Stimulated activated CD8-positive, alpha-beta memory T cell treated with anti-CD3 and anti-CD28 coated beads, Interleukin-7, amount 100 ng/mL, for 1 hour (primary cell): ENCODE data around the gene RBM4.
"Not testable (repeated sequence)": the region's sequence is repeated elsewhere in the genome, so short reads cannot be mapped to it uniquely, and the experiment has no call there.

Experiments
- DNase-seq, 2 donors: peaks; one replicate each; pipeline ENCODE4 v3.0.0-alpha.2; 2020; ENCODE audit warnings: low read depth in 2 of 2

Gene RBM4

DNA sequence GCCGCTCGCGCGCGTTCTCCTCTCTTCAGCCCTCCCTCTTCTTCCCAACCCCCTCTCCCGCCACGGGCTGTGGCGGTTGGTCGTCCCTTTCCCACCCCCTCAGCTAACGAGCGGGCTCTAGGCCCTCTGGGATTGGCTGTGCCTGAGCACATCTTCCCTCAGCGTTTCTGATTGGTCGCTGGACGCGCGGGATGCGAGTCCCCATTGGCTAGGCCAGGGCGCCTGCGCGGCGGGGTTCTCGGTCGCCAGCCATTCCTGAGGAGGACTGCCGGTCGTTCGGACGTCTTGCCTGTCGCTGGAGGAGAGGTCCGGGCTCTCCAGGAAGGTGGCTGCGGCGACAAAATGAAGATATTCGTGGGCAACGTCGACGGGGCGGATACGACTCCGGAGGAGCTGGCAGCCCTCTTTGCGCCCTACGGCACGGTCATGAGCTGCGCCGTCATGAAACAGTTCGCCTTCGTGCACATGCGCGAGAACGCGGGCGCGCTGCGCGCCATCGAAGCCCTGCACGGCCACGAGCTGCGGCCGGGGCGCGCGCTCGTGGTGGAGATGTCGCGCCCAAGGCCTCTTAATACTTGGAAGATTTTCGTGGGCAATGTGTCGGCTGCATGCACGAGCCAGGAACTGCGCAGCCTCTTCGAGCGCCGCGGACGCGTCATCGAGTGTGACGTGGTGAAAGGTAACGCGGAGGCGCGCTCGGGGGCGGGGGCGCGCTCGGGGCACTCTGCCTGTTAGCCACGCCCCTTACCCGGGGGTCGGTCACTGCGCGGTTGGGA is 21.9 kb upstream of the RBM4 start, which contains the start of gene RBM14:
TSS of gene RBM14 (plus strand) at position 252 of the 776 bp plus-strand sequence. CDS start at position 343, 91 bp downstream.
- peak; percentile 93 to 96 for DNase-seq

- no peak for DNase-seq
Measured at GRCh38 chr11:66617155-66617834, 21.2 kb upstream of the RBM4 start.

GRCh38 chr11:66619080-66619554 is 19.4 kb upstream of the RBM4 start:
- no peak for DNase-seq

DNA sequence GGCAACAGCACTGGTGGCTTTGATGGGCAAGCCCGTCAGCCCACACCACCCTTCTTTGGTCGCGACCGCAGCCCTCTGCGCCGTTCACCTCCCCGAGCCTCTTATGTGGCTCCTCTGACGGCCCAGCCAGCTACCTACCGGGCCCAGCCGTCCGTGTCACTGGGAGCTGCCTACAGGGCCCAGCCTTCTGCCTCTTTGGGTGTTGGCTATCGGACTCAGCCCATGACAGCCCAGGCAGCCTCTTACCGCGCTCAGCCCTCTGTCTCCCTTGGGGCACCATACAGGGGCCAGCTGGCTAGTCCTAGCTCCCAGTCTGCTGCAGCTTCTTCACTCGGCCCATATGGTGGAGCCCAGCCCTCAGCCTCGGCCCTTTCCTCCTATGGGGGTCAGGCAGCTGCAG is 14.1 kb upstream of the RBM4 start:
- DNase-seq: no peak

DNA sequence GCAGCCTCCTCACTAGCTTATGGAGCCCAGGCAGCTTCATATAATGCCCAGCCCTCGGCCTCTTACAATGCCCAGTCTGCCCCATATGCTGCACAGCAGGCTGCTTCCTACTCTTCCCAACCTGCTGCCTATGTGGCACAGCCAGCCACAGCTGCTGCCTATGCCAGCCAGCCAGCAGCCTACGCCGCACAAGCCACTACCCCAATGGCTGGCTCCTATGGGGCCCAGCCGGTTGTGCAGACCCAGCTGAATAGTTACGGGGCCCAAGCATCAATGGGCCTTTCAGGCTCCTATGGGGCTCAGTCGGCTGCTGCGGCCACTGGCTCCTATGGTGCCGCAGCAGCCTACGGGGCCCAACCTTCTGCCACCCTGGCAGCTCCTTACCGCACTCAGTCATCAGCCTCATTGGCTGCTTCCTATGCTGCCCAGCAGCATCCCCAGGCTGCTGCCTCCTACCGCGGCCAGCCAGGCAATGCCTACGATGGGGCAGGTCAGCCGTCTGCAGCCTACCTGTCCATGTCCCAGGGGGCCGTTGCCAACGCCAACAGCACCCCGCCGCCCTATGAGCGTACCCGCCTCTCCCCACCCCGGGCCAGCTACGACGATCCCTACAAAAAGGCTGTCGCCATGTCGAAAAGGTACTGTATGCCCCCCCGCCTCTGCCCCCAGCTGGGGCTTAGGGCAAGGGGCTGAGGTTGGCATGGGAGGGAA is 13.3 kb upstream of the RBM4 start:
- no peak for DNase-seq

DNA sequence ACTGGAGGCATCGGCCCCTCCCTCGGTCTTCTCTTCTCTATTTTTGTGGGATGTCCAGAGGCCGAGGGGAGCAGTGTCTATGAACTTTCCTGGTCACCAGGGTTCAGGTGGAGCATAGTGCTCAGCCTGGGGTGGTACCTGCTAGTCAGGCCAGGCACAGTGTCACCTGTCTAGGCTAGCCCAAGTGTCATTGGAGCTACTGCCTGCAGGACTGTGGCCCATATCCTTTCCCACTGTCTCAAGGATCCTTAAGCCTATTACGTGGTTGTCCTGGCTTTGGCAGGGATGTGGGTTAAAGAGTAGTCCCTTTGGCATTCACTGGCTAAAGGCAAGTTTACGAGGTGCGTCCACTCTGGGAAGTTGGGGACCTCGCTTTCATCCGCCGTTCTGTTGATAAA is 12.8 kb upstream of the RBM4 start:
- no peak for DNase-seq

- DNase-seq: no peak
Measured at GRCh38 chr11:66626382-66626781, 12.1 kb upstream of the RBM4 start.

- no peak for DNase-seq
Measured at GRCh38 chr11:66626926-66627325, 11.6 kb upstream of the RBM4 start.

DNA sequence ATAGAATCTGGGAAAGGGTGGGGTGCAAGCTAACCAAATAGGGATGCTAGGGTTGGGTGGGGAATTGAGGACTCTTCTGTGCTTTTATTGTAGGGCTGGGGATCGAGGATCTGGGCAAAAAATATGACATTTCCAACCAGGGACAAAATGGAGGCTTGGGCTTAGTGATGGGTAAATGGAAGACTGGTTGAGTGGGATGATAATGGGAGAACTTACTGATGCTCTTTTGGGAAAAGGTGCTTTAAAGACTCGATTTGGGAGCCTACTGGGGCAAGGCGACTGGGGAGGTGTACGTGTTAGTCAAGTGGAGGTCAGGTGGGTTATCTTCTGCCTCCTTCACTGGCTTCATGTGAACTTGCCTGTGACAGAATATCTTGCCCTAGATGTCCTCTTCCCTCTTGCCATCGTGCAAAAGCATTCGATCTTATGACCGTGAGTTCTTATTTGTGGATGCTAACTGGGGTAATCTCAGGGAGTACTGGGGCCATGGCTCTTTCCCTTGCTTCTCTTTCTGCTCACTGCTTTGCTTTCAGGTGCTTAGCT is 10.4 kb upstream of the RBM4 start:
- no peak for DNase-seq

DNA sequence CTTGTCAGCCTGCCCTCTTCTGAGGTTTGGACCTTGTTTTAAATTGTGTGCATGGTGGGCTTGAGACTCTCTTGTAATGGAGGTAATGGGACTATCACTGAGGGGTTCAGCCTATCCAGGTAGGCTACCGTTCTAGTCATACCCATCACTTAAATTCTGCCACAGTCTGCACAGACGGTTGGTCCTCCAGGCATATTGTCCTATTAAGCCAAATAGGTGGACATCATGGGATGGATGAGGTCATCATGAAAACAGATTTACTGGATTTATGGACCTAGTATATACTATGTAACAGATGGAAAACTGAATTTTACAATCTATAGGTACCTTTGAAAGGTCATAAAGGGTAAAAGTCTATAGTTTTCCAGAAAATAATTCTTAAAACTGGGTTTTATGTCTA is 9.1 kb upstream of the RBM4 start:
- no peak for DNase-seq

- DNase-seq: no peak
Measured at GRCh38 chr11:66631883-66632282, 6.6 kb upstream of the RBM4 start.

DNA sequence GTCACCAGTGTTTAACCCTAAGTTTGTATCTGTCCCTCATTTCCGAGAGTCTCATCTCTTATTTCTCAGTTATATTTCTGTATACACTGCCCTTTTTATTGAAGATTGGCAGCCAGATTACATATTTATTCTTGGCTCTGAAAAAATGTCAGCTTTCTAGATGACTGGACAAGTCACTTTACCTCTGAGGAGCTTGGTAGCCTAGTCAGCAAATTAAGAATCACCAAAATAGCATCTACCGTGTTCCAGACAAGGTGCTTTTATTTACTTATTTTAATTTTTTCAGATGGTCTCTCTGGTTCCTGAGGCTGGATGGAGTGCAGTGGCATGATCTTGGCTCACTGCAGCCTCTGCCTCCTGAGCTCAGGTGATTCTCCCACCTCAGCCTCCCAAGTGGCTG is 5.6 kb upstream of the RBM4 start:
- no peak for DNase-seq

DNA sequence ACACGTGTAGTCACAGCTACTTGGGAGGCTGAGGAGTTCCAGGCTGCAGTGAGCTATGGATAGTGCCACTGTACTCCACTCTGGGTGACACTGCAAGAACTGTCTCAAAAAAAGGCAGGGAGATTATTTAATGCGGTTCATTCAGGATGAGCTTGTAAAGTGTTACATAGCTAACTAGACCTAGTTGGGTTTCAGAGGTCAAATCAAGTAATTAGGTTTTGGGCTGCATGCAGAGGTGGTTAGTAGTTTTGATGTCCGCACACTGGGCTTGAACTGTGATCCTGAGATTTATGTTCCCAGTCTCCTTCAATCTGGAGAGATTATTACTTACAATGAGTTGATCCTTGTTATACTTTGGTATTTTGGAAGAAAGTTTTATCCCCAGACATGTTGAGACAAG is 2.1 kb upstream of the RBM4 start:
- no peak for DNase-seq

DNA sequence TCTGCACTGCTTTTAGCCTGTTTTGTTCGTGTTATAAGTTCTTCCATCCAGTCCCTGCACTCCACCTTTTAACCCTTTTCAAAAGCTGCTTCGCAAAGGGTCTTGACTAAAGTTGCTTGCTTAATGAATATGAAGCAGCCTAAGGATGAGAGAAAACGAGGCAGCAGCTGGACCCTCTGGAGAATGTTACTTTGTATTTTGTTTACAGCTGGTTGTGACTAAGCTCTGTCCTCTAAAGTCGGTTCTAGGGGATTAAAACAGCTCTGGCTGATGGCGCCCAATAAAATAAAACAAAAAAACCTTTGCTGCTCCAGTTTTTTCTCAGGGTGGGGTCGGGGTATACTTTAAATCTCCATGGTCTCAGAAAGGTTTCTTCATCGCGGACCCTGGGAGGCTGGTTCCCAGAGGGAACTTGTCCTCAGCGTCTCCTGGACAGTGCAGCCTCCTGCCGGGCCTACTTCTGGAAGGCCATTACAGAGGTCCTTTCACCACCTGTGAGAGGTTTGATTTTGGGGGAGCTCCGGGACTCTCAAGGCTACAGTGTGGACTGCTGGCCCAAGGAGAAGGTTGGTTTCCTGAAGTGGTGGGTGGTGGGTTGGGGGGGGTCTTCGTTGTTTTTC is 836 bp upstream of the RBM4 start:
- no peak for DNase-seq

DNA sequence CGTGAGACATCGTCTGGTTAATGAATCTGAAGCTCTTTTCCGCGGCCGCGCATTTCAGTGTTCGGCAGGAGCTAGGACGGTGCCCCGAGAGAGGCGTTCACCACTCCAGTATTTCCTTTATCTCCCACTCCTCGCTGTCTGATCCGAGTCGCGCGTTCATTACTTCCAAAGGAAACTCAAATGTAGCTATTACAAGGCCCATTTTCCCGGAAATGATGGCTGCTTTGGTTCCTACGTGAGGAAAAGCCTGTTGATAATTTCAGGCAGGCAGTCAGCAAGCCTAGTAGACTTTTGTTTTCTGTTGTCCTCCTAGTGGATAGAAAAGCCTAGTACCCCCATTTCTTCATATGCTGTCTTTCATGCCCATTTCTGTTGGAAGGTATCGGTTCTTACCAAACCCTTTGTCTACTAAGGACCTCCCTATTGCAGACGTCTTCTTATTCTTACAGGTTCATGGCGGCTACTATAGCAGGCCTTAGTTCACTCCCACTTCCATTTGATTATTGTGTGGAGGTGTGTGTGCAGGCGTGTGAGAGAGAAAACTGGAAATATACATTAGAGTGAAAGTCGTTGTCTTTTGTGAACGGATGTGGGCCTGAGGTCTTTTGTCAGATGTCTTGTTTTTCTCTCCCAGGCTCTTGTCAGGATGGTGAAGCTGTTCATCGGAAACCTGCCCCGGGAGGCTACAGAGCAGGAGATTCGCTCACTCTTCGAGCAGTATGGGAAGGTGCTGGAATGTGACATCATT is 737 bp downstream of the RBM4 start:
- no peak for DNase-seq

DNA sequence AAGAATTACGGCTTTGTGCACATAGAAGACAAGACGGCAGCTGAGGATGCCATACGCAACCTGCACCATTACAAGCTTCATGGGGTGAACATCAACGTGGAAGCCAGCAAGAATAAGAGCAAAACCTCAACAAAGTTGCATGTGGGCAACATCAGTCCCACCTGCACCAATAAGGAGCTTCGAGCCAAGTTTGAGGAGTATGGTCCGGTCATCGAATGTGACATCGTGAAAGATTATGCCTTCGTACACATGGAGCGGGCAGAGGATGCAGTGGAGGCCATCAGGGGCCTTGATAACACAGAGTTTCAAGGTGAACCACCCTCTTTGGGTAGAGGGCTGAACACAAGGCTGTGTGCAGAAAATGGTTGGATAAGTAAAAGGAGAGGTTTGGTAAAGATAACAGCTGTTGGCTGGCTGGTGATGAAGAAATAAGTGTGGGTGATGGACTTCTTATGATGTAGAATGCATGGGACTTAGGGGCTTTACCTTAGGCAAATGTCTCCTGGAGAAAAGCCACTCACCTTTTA is 1.4 kb downstream of the RBM4 start:
- DNase-seq: not testable (repeated sequence)

- DNase-seq: no peak
Measured at GRCh38 chr11:66641834-66642233, 3.3 kb downstream of the RBM4 start.

DNA sequence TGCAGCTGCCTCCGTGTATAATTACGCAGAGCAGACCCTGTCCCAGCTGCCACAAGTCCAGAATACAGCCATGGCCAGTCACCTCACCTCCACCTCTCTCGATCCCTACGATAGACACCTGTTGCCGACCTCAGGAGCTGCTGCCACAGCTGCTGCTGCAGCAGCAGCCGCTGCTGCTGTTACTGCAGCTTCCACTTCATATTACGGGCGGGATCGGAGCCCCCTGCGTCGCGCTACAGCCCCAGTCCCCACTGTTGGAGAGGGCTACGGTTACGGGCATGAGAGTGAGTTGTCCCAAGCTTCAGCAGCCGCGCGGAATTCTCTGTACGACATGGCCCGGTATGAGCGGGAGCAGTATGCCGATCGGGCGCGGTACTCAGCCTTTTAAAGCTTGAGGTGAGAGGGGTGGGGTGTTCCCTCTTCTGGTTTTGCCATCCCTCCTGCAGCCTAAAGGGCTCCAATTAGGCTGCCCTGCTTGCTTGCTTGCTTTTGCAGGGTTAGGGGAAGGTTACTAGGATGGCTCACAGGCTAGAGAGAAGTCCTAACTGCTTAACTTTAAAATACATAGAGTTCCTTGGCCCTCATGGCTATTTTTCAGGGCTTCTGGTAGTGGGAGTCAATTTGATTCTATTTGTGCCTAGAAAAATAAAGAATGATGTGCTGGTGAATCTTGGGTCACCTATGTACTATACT is 5.4 kb downstream of the RBM4 start:
- DNase-seq: no peak

DNA sequence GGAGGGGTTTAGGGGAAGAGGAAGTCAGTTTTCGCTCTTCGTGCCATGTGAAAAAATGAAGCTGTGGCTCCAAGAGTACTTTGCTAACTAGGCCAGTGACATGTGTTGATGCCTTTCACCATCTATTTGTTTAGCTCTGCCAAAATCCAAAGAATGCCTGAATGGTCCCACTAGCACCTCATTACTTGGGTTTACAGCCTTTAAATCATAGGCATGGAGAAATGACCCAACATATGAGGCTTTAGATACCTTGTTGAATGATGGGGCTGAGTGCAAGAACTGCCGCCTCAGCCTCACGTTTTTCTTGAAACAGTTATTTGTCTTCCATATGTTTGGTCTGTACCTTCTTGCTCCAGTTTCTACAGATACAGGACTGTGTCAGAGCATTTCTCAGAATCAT is 8.3 kb downstream of the RBM4 start:
- no peak for DNase-seq

DNA sequence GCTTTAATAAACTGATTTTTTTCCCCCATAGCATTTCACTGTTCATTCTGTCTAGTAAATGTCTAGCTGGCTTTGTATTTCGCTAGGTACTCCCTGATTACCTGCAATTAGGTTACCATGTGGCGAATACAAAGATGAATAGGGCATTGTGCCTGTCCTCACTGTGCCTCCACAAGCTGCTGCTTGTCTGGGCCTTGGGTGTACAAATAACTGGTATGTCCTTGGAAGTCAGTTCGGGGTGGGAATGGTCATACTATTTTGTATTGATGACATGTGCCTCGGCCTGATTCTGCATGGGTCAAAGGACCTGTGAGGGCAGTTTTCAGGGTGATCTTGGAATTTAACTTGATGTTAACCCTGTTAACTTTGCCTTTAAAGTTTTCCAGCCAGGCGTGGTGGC is 11.4 kb downstream of the RBM4 start:
- no peak for DNase-seq
